ENCODE data around the gene FCGR3A.
"Not testable (repeated sequence)": the region's sequence is repeated elsewhere in the genome, so short reads cannot be mapped to it uniquely, and the experiment has no call there.

- TF ChIP-seq CTCF, POLR2AphosphoS5, EP300, POLR2A (IDR thresholded peaks at IDR 0.05): not testable (repeated sequence)
These were observed 4.0 kb upstream of the FCGR3A start for GRCh38 chr1:161553631-161554030.

Measured in upper lobe of left lung (tissue), 4 donors.